GM12878 (cell line): Measurements from ENCODE around the gene C1orf35. TPM values are rescaled to one million over a fixed set of nuclear protein-coding genes. Genes with fewer than 3 reads are reported as not detected.

ENCODE experiments used
- BMI1 ChIP-seq: fragments of 450-650 bp; IDR thresholded peaks from 2 replicates; pipeline ENCODE4 v1.6.1; 2016; ENCODE audit warnings: mild to moderate bottlenecking, moderate library complexity, borderline replicate concordance
- BRCA1 ChIP-seq: IDR thresholded peaks from 2 replicates; pipeline ENCODE4 v1.6.1; 2011; ENCODE audit warnings: low read depth, low read length, improper control_type of control experiment
- E2F8 ChIP-seq: fragments of 450-650 bp; IDR thresholded peaks from 2 replicates; pipeline ENCODE4 v1.6.1; 2018; ENCODE audit warnings: mild to moderate bottlenecking, low read depth, moderate library complexity; ENCODE audit not compliant: partially characterized antibody
- HDAC6 ChIP-seq: fragments of 200-600 bp; sonication (generic); IDR thresholded peaks from one replicate; pipeline ENCODE4 v1.8.0; 2017; ENCODE audit warnings: antibody characterized with exemption; ENCODE audit not compliant: unreplicated experiment
- IRF5 ChIP-seq: fragments of 450-650 bp; IDR thresholded peaks from 2 replicates; pipeline ENCODE4 v1.6.1; 2017; ENCODE audit warnings: borderline replicate concordance
- KAT2A ChIP-seq: conservative IDR thresholded peaks from 2 replicates; pipeline ENCODE4 v1.6.1; 2011; ENCODE audit warnings: low read depth, low read length; ENCODE audit not compliant: control insufficient read depth
- LARP7 ChIP-seq: fragments of 450-650 bp; IDR thresholded peaks from 2 replicates; pipeline ENCODE4 v1.6.1; 2017; ENCODE audit warnings: mild to moderate bottlenecking
- MTA2 ChIP-seq: fragments of 450-650 bp; IDR thresholded peaks from 2 replicates; pipeline ENCODE4 v1.6.1; 2016; ENCODE audit warnings: low read depth, mild to moderate bottlenecking, moderate library complexity
- NBN ChIP-seq: fragments of 450-650 bp; IDR thresholded peaks from 2 replicates; pipeline ENCODE4 v1.6.1; 2016
- NFIC ChIP-seq: IDR thresholded peaks from 2 replicates; pipeline ENCODE4 v1.6.1; 2012; ENCODE audit warnings: low read depth, mild to moderate bottlenecking, inconsistent platforms, low read length, moderate library complexity
- NFYA ChIP-seq: IDR thresholded peaks from 2 replicates; pipeline ENCODE4 v1.6.1; 2011; ENCODE audit warnings: low read depth, mild to moderate bottlenecking, low read length, improper control_type of control experiment, borderline replicate concordance
- NR2C2 ChIP-seq: IDR thresholded peaks from 2 replicates; pipeline ENCODE4 v1.6.1; 2011; ENCODE audit warnings: borderline replicate concordance, low read depth; ENCODE audit not compliant: control insufficient read depth, insufficient read length
- RAD51 ChIP-seq: fragments of 450-650 bp; IDR thresholded peaks from 2 replicates; pipeline ENCODE4 v1.6.1; 2016; ENCODE audit warnings: moderate library complexity, mild to moderate bottlenecking, inconsistent platforms
- TCF12 ChIP-seq: IDR thresholded peaks from 2 replicates; pipeline ENCODE4 v1.6.1; 2011; ENCODE audit warnings: low read depth, mild to moderate bottlenecking, low read length
- ZBTB11 ChIP-seq: fragments of 450-650 bp; formaldehyde crosslinking; IDR thresholded peaks from 2 replicates; pipeline ENCODE4 v1.5.0; 2022; ENCODE audit warnings: mild to moderate bottlenecking, missing genetic modification characterization
- ZNF592 ChIP-seq: fragments of 450-650 bp; IDR thresholded peaks from 2 replicates; pipeline ENCODE4 v1.6.1; 2017; ENCODE audit warnings: mild to moderate bottlenecking, moderate library complexity
- polyA plus RNA-seq, 11 experiments: library from polyadenylated mRNA; depleted of rRNA in 4 of 11; unstranded in 6 of 11; stranded (reverse) in 5 of 11; fragments of >200 nt; fragmentation: Nextera tagmentation in 4 of 11; fragmentation: Illumina TruSeq in 1 of 11; extraction: Ambion mirVana in 4 of 11; extraction: Trizol in 1 of 11; gene quantifications; 1 replicate in 1 of 11; 2 replicates in 10 of 11; pipeline versions ENCODE4 v1.2.1 to v1.2.3, GENCODE V29; 2011 to 2016; ENCODE audit warnings: inconsistent platforms in 2 of 11, missing spikeins in 2 of 11, low read depth in 1 of 11
- total RNA-seq, 4 experiments: library from RNA; depleted of rRNA in 3 of 4; stranded (reverse); fragments of >200 nt in 3 of 4; fragmentation: Illumina TruSeq in 1 of 4; extraction: Trizol in 1 of 4; gene quantifications; 2 replicates each; pipeline versions ENCODE4 v1.2.1 to v1.2.3, GENCODE V29; 2013 to 2021

C1orf35 gene
- total and polyA plus RNA-seq, 10 of the 15 experiments (the other 5 are each of a cell fraction or from before 2014, with no cell fraction given): 2.5 to 27.0 (median 10.6) TPM

GRCh38 chr1:228109073-228109961 is 6.2 kb upstream of the C1orf35 start, which contains the start of gene MRPL55 (continued):
- TF ChIP-seq ZBTB11 (CRISPR knock-in tag) (no peak), E2F8 (peak; percentile 67), MTA2 (no peak), BRCA1 (no peak), NFIC (no peak), HDAC6 (peak; percentile 44), RAD51 (no peak), TCF12 (no peak), BMI1 (no peak), IRF5 (no peak), ZNF592 (no peak), KAT2A (no peak), NBN (peak; percentile 99), LARP7 (peak; percentile 68), NFYA (no peak), NR2C2 (no peak)
